HUES48 (cell line): ENCODE data around the gene PDK4.
"Not testable (repeated sequence)": the region's sequence is repeated elsewhere in the genome, so short reads cannot be mapped to it uniquely, and the experiment has no call there.

Experiments used
- H3K27ac ChIP-seq: one replicate; pipeline ENCODE4 v1.7.0; 2013; ENCODE audit warnings: low read depth, low read length, inconsistent platforms
- H3K27me3 ChIP-seq: 2 replicates; pipeline ENCODE4 v1.6.1; 2013; ENCODE audit warnings: mild to moderate bottlenecking, low read length; ENCODE audit not compliant: control insufficient read depth, insufficient read depth
- H3K36me3 ChIP-seq: 2 replicates; pipeline ENCODE4 v1.6.1; 2013; ENCODE audit warnings: low read length; ENCODE audit not compliant: control insufficient read depth, insufficient read depth
- H3K4me1 ChIP-seq: 2 replicates; pipeline ENCODE4 v1.6.1; 2013; ENCODE audit warnings: mild to moderate bottlenecking, low read length; ENCODE audit not compliant: control insufficient read depth, insufficient read depth
- H3K4me3 ChIP-seq: 2 replicates; pipeline ENCODE4 v1.5.1; 2013; ENCODE audit warnings: mild to moderate bottlenecking, low read depth, low read length
- H3K9ac ChIP-seq: 2 replicates; pipeline ENCODE4 v1.6.1; 2013; ENCODE audit warnings: mild to moderate bottlenecking, low read depth, low read length, moderate library complexity
- H3K9me3 ChIP-seq: 2 replicates; pipeline ENCODE4 v1.6.1; 2013; ENCODE audit warnings: low read length; ENCODE audit not compliant: control insufficient read depth, insufficient read depth

PDK4 gene

GRCh38 chr7:95604397-95604796 lies 8.1 kb upstream of the PDK4 start:
- H3K27me3 ChIP-seq, H3K36me3 ChIP-seq, H3K27ac ChIP-seq, H3K9ac ChIP-seq, H3K9me3 ChIP-seq, H3K4me3 ChIP-seq: not testable (repeated sequence)
- H3K4me1 ChIP-seq = peaks cover 18% of the 10 kb centered on the region

GRCh38 chr7:95602421-95602820 lies 6.1 kb upstream of the PDK4 start:
- no peaks in the 10 kb centered on the region for H3K9me3 ChIP-seq
- H3K9ac ChIP-seq = no peak overlapping the region
- H3K36me3 ChIP-seq = no peaks in the 10 kb centered on the region
- no peaks in the 10 kb centered on the region for H3K4me1 ChIP-seq
- H3K27ac ChIP-seq = no peak overlapping the region
- peaks cover 7% of the 10 kb centered on the region for H3K27me3 ChIP-seq
- no peak overlapping the region for H3K4me3 ChIP-seq

GRCh38 chr7:95601316-95601715 lies 5.0 kb upstream of the PDK4 start:
- Histone ChIP-seq H3K27me3 (peaks cover 17% of the 10 kb centered on the region), H3K4me3 (no peak overlapping the region)

GRCh38 chr7:95599069-95599468 lies 2.8 kb upstream of the PDK4 start:
- no peak overlapping the region for H3K9ac ChIP-seq
- H3K9me3 ChIP-seq = no peaks in the 10 kb centered on the region
- peaks cover 34% of the 10 kb centered on the region for H3K27me3 ChIP-seq
- H3K36me3 ChIP-seq = no peaks in the 10 kb centered on the region
- no peaks in the 10 kb centered on the region; the same call in 1 of the 2 replicates for H3K4me1 ChIP-seq
- no peak overlapping the region for H3K27ac ChIP-seq
- no peak overlapping the region for H3K4me3 ChIP-seq

More at GRCh38 chr7:95601316-95601715, 5.0 kb upstream of the PDK4 start:
- Histone ChIP-seq H3K36me3 (no peaks in the 10 kb centered on the region), H3K9ac (no peak overlapping the region), H3K27ac (no peak overlapping the region), H3K9me3 (no peaks in the 10 kb centered on the region), H3K4me1 (no peaks in the 10 kb centered on the region; the same call in 1 of the 2 replicates)

- H3K4me1 ChIP-seq = no peaks in the 10 kb centered on the region; the same call in 1 of the 2 replicates
- H3K9ac ChIP-seq = no peak overlapping the region
- H3K4me3 ChIP-seq = no peak overlapping the region
- H3K9me3 ChIP-seq = no peaks in the 10 kb centered on the region
- peaks cover 34% of the 10 kb centered on the region for H3K27me3 ChIP-seq
- H3K36me3 ChIP-seq = no peaks in the 10 kb centered on the region
- H3K27ac ChIP-seq = no peak overlapping the region
These were observed 2.2 kb upstream of the PDK4 start for GRCh38 chr7:95598511-95598910.

GRCh38 chr7:95595746-95596197 lies 544 bp downstream of the PDK4 start:
- Histone ChIP-seq H3K27ac (no peak overlapping the region), H3K9me3 (no peaks in the 10 kb centered on the region), H3K4me3 (peak overlapping the region; percentile 83), H3K36me3 (no peaks in the 10 kb centered on the region), H3K27me3 (peaks cover 34% of the 10 kb centered on the region), H3K9ac (no peak overlapping the region), H3K4me1 (no peaks in the 10 kb centered on the region; the same call in 1 of the 2 replicates)

GRCh38 chr7:95594185-95594584 lies 2.1 kb downstream of the PDK4 start:
- H3K36me3 ChIP-seq = no peaks in the 10 kb centered on the region
- peaks cover 30% of the 10 kb centered on the region for H3K27me3 ChIP-seq
- H3K27ac ChIP-seq = no peak overlapping the region
- no peak overlapping the region for H3K4me3 ChIP-seq
- peaks cover under 1% of the 10 kb centered on the region for H3K4me1 ChIP-seq
- H3K9me3 ChIP-seq = no peaks in the 10 kb centered on the region
- no peak overlapping the region for H3K9ac ChIP-seq

GRCh38 chr7:95593343-95593742 lies 3.0 kb downstream of the PDK4 start:
- Histone ChIP-seq H3K4me1 (peaks cover 9% of the 10 kb centered on the region), H3K27ac (no peak overlapping the region), H3K36me3 (no peaks in the 10 kb centered on the region), H3K27me3 (peaks cover 30% of the 10 kb centered on the region), H3K9ac (no peak overlapping the region), H3K9me3 (no peaks in the 10 kb centered on the region), H3K4me3 (no peak overlapping the region)

GRCh38 chr7:95592570-95592969 lies 3.7 kb downstream of the PDK4 start:
- no peaks in the 10 kb centered on the region for H3K36me3 ChIP-seq
- no peak overlapping the region for H3K4me3 ChIP-seq
- H3K9me3 ChIP-seq = no peaks in the 10 kb centered on the region
- no peak overlapping the region for H3K27ac ChIP-seq
- H3K9ac ChIP-seq = no peak overlapping the region
- peaks cover 9% of the 10 kb centered on the region for H3K4me1 ChIP-seq
- peaks cover 28% of the 10 kb centered on the region for H3K27me3 ChIP-seq

GRCh38 chr7:95590387-95591248 lies 5.7 kb downstream of the PDK4 start:
- peaks cover 9% of the 10 kb centered on the region; the same call in 1 of the 2 replicates for H3K4me1 ChIP-seq
- H3K9me3 ChIP-seq = no peaks in the 10 kb centered on the region
- no peak overlapping the region for H3K9ac ChIP-seq
- no peaks in the 10 kb centered on the region for H3K36me3 ChIP-seq
- peaks cover 10% of the 10 kb centered on the region for H3K27me3 ChIP-seq
- no peak overlapping the region for H3K27ac ChIP-seq
- no peak overlapping the region for H3K4me3 ChIP-seq

- H3K4me3 ChIP-seq = no peak overlapping the region
- H3K9me3 ChIP-seq = no peaks in the 10 kb centered on the region
- peaks cover 9% of the 10 kb centered on the region; the same call in 1 of the 2 replicates for H3K4me1 ChIP-seq
- H3K9ac ChIP-seq = no peak overlapping the region
- H3K27me3 ChIP-seq = peaks cover under 1% of the 10 kb centered on the region
- no peak overlapping the region for H3K27ac ChIP-seq
- no peaks in the 10 kb centered on the region for H3K36me3 ChIP-seq
These were observed 6.5 kb downstream of the PDK4 start for GRCh38 chr7:95589766-95590165.
